Measurements from ENCODE around the gene TNIP1.

TNIP1 gene

DNA sequence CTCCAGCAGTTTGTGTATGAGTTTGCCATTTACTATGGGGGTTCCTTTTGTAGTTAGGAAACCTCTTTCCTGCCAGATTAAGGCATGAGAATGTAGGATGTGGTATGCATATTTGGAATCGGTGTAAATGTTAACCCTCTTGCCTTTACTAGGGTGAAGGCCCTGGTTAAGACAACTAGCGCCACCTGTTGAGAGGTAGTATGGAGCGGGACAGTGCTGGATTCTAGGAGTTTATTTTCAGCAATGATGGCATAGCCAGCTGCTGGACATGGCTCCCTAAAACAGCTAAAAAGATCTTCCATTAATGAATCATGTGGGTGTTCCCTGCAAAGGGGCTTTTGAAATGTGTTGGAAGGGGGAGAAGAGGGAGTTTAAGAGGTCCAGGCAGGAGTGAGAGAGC is 91.1 kb downstream of the TNIP1 start:
- no peak for DNase-seq

DNA sequence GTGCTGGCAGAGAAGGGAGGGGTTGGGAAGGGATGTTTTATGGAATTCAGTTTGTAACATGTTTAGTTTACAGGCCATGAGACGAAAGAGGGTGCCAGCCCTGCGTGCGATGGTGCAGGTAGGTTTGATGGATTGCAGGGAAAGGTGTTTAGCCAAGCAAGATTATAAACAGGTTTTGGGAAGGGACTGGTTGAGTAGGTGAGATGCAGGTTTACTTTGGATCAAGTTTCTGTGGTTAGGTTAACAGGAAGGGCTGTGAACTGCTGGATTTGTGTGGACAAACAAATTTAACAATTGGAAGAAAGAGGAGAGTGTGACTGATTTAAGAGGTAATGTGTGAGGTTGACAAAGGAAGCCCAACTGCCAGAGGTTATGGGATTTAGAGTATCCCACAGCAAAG is 93.1 kb downstream of the TNIP1 start:
- DNase-seq: no peak

Data from GDM1 (cell line).